HG02678 (cell line): ENCODE data around the gene NSUN2.
"Not testable (repeated sequence)": the region's sequence is repeated elsewhere in the genome, so short reads cannot be mapped to it uniquely, and the experiment has no call there.

ENCODE experiments used
- ATAC-seq: cut with Tn5 transposase; IDR thresholded peaks from one replicate; pipeline ENCODE4 v1.9.1; 2021; ENCODE audit warnings: mild to moderate bottlenecking, moderate library complexity; ENCODE audit not compliant: unreplicated experiment

The NSUN2 gene

DNA sequence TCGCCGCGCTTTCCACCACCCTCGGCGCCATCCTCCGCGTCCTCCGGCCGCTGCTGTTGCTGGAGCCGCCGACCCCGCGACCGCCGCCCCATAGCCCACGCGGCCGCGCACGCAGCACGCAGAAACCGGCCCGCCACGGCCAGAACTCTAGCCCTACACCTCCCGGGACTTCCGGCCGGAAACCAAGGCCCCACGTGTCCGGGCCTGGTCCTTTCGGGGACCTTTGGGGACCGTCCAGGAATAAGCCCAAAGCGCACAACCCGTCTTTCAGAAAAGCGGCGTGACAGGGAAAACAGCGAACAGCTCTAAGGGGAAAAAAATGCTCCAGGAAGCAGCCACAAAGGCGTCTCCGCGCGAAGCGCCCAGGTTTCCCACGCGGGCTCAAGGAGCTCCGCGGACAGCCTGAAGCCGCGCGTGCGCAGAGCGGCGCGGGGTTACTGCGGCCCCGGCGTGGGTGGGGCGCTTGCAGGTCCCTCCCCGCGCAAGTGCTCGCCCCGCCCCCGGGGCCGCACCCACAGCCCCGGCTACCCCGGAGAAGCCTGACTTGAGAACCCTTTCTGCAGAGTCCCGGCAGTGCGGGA lies at the start of gene NSUN2, which contains the start of gene SRD5A1:
Gene NSUN2 (minus strand): TSS at position 157 of the 581 bp plus-strand sequence. CDS start 65 bp downstream, at position 92.
Gene SRD5A1 (plus strand): TSS at position 553 of the 581 bp plus-strand sequence. CDS start 137 bp downstream, outside the sequence.
- peak; percentile 87 for ATAC-seq

DNA sequence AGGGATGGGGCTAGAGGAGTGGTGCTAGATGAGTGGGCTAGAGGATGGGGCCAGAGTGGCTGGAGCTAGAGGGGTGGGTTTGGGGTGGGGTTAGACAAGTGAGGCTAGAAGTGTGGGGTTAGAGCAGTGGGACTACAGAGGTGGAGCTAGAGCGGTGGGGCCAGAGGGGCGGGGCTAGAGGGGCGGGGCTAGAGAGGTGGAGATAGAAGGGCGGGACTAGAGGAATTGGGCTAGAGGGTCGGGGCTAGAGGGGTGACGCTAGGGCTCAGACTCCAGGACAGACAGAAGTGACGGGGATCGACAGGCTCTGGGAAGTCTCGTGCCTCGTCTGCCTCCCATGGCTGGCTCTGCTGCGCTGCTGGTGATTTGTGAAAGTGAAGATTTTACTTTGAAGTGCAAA lies 49.4 kb upstream of the NSUN2 start:
- ATAC-seq, result no peak

DNA sequence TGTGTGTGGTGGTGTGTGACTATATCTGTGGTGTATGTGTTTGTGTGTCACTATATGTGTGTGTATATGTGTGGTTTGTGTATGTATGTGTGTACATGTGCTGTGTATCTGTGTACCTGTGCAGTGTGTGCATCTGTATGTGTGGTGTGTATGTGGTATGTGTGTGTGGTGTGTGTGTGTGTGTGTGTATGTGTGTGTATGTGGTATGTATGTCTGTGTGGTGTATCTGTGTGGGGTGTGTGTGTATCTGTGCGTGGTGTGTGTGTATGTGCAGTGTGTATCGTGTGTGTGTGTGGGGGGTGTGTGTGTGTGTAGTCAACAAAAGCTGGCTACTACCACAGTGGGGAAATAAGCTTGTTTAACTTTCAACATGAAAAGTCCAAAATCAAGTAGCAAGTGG lies 48.8 kb upstream of the NSUN2 start:
- no peak for ATAC-seq

DNA sequence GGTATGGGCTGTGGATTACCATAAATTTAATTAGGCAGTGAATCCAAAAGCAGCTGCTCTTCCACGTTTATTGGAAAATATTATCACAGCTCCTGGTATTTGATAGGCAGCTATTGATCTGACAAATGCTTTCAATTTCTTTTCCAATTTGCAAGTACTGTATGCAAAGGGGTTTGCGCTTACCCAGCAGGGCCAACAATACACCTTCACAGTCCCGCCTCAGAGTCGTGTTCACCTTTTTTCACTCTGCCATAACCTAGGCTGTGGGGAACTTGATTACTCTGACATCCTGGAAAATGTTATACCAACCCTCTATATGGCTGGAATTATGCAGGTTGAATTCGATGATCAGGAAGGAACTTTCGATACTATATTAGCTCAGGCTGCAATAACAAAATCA lies 48.1 kb upstream of the NSUN2 start:
- no peak for ATAC-seq

DNA sequence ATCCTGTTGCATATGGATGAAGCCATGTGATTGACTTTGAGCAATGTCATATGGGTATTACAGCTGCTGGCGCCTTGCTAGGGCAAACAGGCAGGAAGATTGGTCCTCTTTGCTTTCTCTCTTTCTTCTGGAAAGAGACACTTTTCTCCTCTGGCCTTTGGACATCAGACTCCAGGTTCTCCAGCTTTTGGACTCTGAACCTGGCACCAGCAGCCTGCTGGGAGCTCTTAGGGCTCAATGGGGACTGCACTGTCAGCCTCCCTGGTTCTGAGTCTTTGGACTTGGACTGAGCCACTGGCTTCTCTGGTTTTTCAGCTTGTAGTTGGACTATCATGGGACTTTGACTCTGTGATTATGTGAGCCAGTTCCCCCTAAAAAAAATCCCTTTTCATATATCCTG lies 45.5 kb upstream of the NSUN2 start:
- ATAC-seq, result no peak

DNA sequence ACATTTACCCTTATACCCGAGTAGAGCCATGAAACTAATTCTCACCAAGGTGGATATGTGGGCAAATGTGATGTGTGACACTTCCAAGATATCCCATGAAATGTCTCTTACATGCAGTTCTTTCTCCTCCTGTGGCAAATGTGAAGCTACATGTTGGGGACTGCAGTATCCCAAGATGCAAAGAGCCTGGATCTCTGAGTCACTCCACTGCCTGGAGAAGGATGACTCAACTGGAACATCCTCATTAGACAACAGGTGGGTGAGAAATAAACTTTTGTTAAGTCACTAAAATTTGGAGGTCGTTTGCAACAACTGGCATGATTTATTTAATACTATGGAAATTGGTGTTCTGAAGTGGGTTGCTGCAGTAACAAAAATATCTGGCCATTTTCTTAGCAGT lies 43.9 kb upstream of the NSUN2 start:
- ATAC-seq, result no peak

DNA sequence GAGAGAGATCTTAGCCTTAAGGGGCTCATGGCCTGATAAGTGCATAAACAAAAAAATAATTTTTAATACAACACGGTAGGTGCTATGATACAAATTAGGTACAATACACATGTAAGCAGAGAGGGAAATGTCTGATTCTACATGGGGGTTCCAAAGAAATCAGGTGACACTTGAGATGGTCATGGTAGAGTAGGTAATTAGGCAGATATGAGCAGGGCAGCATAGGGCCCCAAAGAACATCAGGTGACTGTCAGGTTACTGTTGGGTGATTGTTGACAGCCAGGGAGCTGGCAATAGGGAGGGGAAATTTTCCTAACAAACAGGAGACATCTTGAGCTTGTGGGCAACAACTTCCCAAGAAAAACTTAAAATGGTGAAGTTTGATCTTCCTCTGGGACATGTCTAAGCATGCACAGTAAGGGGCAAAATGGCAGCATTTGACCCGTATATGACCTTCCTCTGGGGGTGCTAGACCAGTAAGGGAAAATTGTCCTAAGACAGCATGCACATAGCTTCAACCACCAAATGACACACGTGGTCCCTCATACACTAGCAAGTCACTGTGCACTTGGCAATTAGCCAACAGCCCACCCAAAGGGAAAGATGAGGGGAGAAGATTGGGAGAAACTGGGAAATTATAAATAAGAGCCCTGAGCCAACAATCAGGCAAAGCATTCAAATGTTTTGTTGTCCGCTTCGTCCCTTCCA lies 43.1 kb upstream of the NSUN2 start:
- ATAC-seq, result no peak

DNA sequence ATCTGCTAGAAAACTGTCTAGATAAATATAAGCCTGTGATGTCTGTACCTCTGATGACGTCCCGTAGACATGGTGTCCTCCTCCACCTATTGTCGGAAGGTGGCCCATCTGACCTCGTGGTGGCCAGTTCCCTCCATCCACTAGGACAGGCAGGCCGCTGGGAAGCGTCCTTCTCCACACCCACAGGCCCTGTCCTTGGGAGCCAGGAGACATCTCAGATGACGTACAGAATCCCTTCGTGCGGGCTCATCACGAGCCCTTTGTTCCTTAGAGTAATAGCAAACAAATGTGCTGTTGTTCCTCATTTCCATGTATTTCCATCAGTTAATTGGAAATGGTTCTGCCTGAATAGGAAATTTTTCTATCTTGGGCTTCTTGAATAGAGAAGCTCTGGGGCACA lies 42.0 kb upstream of the NSUN2 start:
- ATAC-seq, result no peak

DNA sequence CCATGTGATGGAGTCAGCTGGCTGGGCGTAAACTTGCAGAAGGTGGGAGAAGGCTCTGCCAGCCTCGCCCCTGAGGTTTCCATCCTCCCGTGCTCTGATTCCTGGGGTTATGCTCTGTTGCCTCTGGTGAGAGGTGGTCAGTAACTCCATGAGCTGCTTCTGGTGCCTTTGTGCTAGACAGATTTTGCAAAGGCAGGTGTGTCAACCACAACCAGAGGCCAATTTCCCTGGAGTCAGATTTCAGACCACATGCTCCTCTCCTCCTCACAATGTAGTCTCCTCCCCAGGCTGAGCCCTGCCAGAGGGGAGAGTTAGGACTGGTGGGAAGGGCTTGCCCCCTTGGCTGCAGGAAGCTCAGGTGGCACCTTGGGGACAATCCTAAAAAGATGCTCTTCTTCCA lies 41.6 kb upstream of the NSUN2 start:
- no peak for ATAC-seq

DNA sequence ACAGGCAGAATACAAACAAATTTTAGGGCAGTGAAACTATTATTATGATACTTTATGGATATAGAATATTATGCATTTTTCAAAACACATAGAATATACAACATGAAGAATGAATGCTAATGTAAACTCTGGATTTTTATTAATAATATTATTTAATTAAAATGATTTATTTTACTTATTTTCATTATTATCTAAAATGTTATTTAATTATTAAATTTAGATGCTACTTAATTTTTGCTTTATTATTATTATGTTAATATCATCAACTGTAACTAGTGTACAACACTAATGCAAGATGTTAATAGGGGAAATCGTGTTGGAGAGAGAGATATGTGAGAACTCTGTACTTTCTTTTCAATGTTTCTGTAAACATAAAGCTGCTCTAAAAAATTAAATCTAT lies 41.1 kb upstream of the NSUN2 start:
- ATAC-seq, result no peak

DNA sequence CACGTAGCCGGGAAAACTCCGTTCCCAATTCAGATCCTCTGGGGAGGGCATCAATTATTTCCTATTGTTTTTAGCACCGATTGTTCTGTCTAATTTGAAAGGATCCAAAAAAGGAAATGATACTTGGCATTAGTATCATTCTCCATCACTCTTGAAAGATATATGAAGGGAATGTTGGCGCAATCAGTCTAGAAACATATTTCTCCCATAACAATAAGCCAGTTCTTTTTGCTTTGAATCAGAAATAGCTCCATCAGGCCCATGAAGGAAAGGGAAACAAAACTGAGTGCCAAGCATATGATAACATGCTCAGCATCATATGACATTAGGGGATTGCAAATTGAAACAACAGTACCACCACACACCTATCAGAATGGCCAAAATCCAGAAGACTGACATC lies 40.2 kb upstream of the NSUN2 start:
- ATAC-seq, result no peak

DNA sequence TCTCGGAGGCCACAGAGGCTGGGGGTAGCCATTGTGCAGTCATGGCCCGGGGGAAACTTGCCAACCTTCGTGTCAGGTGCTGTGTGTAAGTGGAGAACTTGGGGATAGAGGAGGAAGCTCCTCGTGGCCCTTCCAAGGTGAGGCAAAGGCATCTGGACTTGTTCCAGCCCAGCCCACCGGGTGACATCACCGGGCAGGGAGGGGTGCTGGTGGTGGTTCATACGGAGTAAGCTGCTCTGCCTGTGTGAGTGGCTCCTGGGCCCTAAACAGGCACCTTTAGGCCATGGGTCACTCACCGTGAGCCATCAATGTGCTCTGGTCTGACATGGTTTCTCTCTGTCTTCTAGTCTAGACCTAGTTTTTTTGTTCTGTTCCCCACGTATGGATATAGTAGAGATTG lies 35.9 kb upstream of the NSUN2 start:
- not testable (repeated sequence) for ATAC-seq

DNA sequence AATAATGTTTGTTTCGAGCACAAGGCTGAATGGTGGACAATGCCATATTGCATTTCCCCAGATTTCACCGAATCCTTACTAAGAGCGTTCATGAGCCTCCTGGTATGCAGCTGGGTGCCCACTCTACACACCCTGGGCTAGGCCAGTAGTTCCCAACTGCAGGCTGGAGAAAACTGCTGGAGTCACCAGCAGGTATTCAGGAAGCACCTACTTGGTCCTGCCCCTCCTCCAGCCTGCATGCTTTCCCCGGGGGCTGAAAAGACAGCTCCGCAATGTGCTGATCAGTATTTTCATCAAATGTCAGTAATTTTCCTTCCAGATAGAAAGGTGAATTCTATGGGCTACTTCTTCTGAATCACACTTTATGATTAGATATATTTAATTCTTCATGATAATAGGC lies 34.8 kb upstream of the NSUN2 start:
- no peak for ATAC-seq

DNA sequence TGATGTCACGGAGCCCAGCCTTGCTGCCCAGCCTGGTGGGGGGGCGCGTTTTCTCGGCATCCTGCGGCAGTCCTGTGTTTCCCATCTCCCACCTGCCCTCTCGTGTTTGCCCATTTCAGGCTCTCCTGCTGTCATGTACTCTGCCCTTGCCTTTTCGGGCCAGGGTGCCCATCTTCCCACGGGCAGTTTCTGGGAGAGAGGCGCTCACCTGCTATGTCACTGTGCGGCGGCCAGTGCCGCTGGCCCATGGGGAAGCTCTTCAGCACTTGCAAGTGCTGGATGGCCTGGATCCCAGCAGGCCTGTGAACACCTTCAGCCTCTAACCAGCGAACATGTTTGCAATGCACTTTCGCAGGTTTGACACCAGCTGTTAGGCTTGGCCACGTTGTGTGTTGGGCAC lies 33.9 kb upstream of the NSUN2 start:
- no peak for ATAC-seq

DNA sequence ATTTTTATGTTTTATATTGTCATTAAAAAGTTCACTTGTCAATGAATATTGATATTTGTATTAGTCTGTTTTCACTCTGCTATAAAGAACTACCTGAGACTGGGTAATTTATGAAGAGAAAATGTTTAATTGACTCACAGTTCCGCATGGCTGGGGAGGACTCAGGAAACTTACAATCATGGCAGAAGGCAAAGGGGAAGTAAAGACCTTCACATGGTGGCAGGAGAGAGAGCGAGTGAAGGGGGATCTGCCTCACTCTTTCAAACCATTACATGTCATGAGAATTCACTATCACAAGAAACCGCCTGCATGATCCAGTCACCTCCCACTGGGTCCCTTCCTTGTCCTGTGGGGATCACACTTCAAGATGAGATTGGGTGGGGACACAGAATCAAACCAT lies 27.8 kb upstream of the NSUN2 start:
- peak; percentile 52 for ATAC-seq

DNA sequence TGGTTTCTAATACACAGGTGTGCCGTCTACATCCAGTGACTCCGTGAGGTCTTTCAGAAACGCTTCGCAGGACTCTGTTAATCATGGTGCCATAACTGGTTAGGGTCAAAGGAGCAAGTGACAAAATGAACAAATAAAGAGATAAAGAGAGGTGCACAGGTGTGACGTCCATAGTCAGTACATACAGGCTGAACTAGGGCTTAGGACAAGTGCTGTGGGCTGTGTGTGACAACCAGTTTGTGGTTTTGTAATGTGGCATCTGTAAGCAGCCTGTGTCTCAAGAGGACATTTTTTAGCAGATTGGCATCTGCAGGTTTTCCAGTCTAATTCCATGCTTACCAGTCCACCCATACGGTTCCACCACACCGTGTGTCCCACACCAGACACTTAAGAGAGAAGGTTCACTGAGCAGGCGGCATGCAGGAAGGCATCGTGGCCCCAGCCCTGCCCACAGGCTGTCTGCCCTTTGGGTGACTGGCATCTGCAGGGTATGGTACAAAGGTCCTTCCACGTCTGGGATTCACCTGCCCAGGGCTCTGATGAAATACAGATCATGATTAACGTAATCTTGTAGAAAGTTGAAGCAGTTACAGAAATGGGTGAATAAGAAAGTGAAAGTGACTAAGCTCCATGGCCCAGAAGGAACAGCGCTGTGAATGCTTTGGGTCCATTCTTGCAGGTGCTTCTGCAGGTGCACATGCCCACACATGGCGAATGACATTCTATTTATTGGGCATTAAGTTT lies 27.3 kb upstream of the NSUN2 start:
- ATAC-seq, result peak; percentile 83

DNA sequence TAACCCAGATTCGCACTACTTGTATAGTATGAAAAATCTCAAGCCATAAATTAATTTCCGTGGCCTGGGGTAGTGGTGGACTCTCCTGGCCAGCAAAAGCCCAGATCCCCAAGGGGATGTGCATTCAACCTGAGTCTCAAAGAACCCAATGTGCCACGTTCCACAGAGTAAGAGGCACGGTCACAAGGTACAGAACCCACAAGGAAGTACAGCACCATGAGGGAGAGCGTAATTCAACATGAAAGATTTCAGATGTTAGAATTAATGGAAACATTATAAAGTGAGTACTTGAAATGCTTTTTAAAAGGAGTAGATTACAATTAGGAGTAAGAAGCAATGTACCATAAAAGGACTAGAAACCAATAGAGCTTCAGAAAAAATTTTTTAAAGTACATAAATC lies 23.8 kb upstream of the NSUN2 start:
- ATAC-seq, result no peak

DNA sequence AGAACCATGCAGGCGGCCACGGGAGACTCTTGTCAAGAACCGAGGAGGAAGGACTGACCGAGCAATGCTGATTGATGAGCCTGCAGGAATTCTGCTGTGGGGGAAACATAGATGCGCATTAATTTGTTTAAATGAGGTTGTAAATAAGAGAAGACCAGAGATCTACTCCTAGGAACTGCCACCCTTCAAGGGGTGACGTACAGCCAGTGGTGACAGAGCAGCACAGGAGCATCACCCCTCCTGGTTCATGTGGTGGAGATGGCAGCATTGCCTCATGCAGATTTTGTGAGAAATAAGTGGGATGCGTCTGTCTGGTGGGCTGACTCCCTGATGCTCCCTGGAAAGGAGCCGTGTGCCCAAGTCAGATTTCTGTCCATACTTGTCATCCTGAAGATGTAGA lies 22.6 kb upstream of the NSUN2 start:
- no peak for ATAC-seq

DNA sequence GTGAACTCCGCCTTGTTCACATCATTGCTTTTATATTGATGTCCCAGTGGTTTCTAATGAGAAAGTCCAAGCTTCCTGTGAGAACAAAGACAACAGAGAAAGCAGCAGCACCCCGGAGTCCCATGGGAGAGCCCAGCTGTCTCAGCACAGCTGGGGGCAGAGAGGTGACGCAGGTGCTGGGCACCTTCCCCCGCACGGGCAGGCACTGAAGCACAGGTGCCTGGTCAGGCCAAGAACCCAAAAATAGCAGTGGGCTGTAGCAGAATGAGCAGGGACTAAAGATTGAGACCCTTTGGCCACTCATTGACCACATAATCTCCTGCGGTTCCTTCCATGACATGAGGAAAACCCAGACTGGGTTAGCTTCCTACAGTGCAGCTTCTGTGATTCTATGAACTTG lies 19.2 kb upstream of the NSUN2 start:
- ATAC-seq, result peak; percentile 98

DNA sequence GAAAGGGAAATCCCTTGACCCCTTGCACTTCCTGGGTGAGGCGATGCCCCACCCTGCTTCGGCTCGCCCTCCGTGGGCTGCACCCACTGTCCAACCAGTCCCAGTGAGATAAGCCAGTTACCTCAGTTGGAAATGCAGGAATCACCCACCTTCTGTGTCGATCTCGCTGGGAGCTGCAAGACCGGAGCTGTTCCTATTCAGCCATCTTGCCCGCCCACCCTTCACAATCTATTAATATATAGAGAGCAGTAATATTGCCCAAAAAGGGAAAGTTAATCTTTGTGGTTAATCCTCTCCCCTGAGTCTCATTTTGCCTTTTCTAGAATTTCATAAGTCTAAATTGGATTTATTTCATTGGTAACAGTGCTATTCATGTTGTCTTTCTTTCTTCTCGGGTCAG lies 16.8 kb upstream of the NSUN2 start:
- no peak for ATAC-seq

DNA sequence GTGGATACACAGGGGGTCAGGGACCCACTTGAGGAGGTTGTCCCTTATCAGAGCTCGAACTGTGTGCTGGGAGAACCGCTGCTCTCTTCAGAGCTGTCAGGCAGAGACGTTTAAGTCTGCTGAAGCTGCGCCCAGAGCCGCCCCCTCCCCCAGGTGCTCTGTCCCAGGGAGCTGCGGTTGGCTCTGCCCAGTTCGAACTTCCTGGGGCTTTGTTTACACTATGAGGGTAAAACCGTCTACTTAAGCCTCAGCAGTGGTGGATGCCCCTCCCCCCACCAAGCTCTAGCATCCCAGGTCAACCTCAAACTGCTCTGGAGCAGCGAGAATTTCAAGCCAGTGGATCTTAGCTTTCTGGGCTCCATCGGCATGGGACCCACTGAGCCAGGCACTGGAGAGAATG lies 16.3 kb upstream of the NSUN2 start:
- no peak for ATAC-seq
